Calu3 (cell line): ENCODE results near the gene OR1J2. TPM values are rescaled to one million over a fixed set of nuclear protein-coding genes. Genes with fewer than 3 reads are reported as not detected.

ENCODE experiments used
- BruUV-seq: library from RNA; stranded (reverse); fragments of 400-500 nt; replicated peaks from 2 replicates; lab custom pipeline; 2021; lab: Mats Ljungman, UMichigan
- CTCF ChIA-PET: fragments of 300-600 bp; sonication (Branson Sonifier 250); formaldehyde crosslinking; loops from one replicate; lab custom pipeline; 2022; ENCODE audit warnings: antibody characterized with exemption; lab: Charles Lee
- DNase-seq: peaks from one replicate; pipeline ENCODE4 v3.0.0; 2022
- H3K27ac Mint-ChIP-seq: one replicate; pipeline ENCODE4 v1.8.0; 2022; ENCODE audit warnings: mixed read lengths; ENCODE audit not compliant: unreplicated experiment
- H3K27me3 Mint-ChIP-seq: one replicate; pipeline ENCODE4 v1.8.0; 2022; ENCODE audit warnings: mixed read lengths; ENCODE audit not compliant: unreplicated experiment
- H3K36me3 Mint-ChIP-seq: one replicate; pipeline ENCODE4 v1.8.0; 2022; ENCODE audit warnings: mild to moderate bottlenecking, moderate library complexity, mixed read lengths; ENCODE audit not compliant: insufficient read depth, unreplicated experiment
- H3K4me1 Mint-ChIP-seq: one replicate; pipeline ENCODE4 v1.8.0; 2022; ENCODE audit warnings: mild to moderate bottlenecking, low read depth, mixed read lengths; ENCODE audit not compliant: unreplicated experiment
- H3K4me3 Mint-ChIP-seq: one replicate; pipeline ENCODE4 v1.8.0; 2022; ENCODE audit warnings: mild to moderate bottlenecking, low read depth, moderate library complexity, mixed read lengths; ENCODE audit not compliant: unreplicated experiment
- H3K9me3 Mint-ChIP-seq: one replicate; pipeline ENCODE4 v1.8.0; 2022; ENCODE audit warnings: low read depth, mixed read lengths; ENCODE audit not compliant: unreplicated experiment
- intact Hi-C: fragments of 100-400 bp; cut with micrococcal nuclease; formaldehyde crosslinking; loops from one replicate; pipeline ENCODE4 v1.10.0; 2022; ENCODE audit not compliant: unreplicated experiment
- total RNA-seq: library from RNA; stranded (reverse); gene quantifications from 2 replicates; pipeline ENCODE4 v1.2.3, GENCODE V29; 2022
- TF ChIP-seq, protein P1 (sequence below): fragments of 200-600 bp; IDR thresholded peaks from one replicate; pipeline ENCODE4 v1.8.0; 2022; ENCODE audit warnings: antibody characterized with exemption; ENCODE audit not compliant: unreplicated experiment

OR1J2 gene
- total RNA-seq, 1 experiment from 2014 or later: not detected

DNA sequence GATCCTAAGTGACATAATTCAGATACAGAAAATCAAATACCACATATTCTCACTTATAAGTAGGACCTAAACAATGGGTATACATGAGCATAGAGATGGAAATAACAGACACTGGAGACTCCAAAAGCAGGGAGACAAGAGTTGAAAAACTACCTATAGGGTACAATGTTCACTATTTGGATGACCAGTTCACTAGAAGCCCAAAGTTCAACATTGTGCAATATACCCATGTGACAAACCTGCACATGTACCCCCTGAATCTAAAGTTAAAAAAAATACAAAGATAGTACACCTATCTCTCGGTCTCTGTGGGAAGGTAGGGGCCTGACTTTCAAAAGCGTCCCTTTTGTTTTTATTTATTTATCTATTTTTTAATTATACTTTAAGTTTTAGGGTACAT, 28.2 kb downstream of the OR1J2 start:
- no peak overlapping the region for H3K4me3 Mint-ChIP-seq
- no peaks in the 10 kb centered on the region for H3K36me3 Mint-ChIP-seq
- DNase-seq: no peak
- CTCF ChIA-PET: interaction anchor here (0.8 kb wide), 1 partner anchor 183 kb away, joined by 9 read pairs; no protein-coding TSS in a partner anchor
- BruUV-seq: no TSS peak
- TF ChIP-seq, protein P1, sequence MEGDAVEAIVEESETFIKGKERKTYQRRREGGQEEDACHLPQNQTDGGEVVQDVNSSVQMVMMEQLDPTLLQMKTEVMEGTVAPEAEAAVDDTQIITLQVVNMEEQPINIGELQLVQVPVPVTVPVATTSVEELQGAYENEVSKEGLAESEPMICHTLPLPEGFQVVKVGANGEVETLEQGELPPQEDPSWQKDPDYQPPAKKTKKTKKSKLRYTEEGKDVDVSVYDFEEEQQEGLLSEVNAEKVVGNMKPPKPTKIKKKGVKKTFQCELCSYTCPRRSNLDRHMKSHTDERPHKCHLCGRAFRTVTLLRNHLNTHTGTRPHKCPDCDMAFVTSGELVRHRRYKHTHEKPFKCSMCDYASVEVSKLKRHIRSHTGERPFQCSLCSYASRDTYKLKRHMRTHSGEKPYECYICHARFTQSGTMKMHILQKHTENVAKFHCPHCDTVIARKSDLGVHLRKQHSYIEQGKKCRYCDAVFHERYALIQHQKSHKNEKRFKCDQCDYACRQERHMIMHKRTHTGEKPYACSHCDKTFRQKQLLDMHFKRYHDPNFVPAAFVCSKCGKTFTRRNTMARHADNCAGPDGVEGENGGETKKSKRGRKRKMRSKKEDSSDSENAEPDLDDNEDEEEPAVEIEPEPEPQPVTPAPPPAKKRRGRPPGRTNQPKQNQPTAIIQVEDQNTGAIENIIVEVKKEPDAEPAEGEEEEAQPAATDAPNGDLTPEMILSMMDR: no peak
- peaks cover 44% of the 10 kb centered on the region for H3K27me3 Mint-ChIP-seq
- H3K27ac Mint-ChIP-seq: no peak overlapping the region
- no peaks in the 10 kb centered on the region for H3K4me1 Mint-ChIP-seq
- no peaks in the 10 kb centered on the region for H3K9me3 Mint-ChIP-seq
- intact Hi-C loops: no loop called here

DNA sequence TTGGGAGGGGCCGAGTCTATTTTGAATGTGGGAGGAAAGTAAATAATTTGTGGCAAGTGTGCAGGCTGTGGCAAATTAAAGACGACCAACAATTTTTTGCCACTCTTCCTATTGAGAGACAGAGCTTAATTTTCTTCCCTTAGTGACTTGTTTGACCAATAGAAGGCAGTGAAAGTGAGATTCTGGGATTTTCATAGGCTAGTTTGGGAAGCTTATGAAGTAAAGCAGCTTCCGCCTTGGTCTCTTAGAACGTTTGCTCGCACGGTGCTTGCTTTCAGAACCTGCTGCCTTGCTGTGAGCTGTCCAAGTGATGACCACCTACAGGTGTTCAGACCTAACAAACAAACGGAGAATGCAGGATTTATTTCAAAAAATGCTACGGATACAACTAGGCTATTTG, 35.6 kb downstream of the OR1J2 start:
- H3K36me3 Mint-ChIP-seq: no peaks in the 10 kb centered on the region
- H3K27me3 Mint-ChIP-seq: peaks cover 27% of the 10 kb centered on the region
- intact Hi-C loops: no loop called here
- TF ChIP-seq, protein P1: no peak
- CTCF ChIA-PET: no interaction called here
- no peak for DNase-seq
- no peaks in the 10 kb centered on the region for H3K4me1 Mint-ChIP-seq
- H3K27ac Mint-ChIP-seq: no peak overlapping the region
- no peak overlapping the region for H3K4me3 Mint-ChIP-seq
- BruUV-seq: no TSS peak
- no peaks in the 10 kb centered on the region for H3K9me3 Mint-ChIP-seq

DNA sequence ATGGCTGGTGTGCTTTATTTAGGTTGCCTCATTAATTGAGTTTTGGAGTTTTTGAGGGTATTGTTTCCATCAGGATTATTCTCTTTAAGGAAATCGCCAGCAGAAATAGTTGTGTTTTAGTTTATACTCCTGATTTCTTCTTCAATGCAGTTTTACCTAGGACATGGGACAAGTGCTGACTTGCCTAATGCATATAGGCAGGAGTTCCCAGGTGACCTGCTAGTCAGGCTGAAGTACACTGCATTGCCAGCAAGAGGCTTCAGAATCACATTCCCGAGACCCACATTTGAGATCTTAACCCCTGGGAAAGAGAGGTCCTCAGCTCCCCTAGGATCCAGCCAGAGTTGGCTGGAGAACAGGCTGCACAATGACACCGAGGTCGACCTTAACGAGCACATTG, 40.8 kb downstream of the OR1J2 start:
- no peak overlapping the region for H3K4me3 Mint-ChIP-seq
- CTCF ChIA-PET: interaction anchor here (0.7 kb wide), 1 partner anchor 22 kb away, joined by 3 read pairs; no protein-coding TSS in a partner anchor
- no peak for DNase-seq
- H3K4me1 Mint-ChIP-seq: no peaks in the 10 kb centered on the region
- no TSS peak for BruUV-seq
- TF ChIP-seq, protein P1: no peak
- H3K36me3 Mint-ChIP-seq: no peaks in the 10 kb centered on the region
- no peaks in the 10 kb centered on the region for H3K9me3 Mint-ChIP-seq
- H3K27me3 Mint-ChIP-seq: peaks cover 60% of the 10 kb centered on the region
- H3K27ac Mint-ChIP-seq: no peak overlapping the region
- intact Hi-C loops: no loop called here

DNA sequence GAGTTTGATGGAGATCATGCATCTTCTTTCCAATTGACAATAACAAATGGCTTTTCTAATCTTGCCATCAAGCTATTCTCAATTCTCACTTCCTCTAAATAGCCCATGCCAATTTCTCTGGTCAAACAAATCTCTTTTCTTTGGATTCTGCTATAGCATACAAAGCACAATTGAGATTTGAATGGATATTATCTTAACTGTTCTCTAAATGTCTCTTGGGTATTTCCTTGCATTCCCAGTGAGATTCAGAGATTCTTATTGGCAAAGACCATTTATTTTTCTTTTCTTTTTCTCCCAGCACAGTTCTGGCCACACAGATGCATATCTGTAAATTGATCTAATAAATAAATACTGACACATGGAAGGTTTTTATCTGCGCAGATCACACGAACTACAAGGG, 42.2 kb downstream of the OR1J2 start, which contains the start of gene OR1N2:
TSS of gene OR1N2 (plus strand) at position 301 of the 400 bp plus-strand sequence. CDS start 100 bp downstream, outside the sequence.
- H3K4me1 Mint-ChIP-seq: no peaks in the 10 kb centered on the region
- TF ChIP-seq, protein P1: no peak
- no peaks in the 10 kb centered on the region for H3K9me3 Mint-ChIP-seq
- CTCF ChIA-PET: no interaction called here
- no peak within 1 kb of the TSS for H3K4me3 Mint-ChIP-seq
- BruUV-seq: no TSS peak
- no peak within 1 kb of the TSS for H3K27ac Mint-ChIP-seq
- intact Hi-C loops: no loop called here
- H3K36me3 Mint-ChIP-seq: no peaks in the 10 kb centered on the region
- DNase-seq: no peak
- peaks cover 60% of the 10 kb centered on the region for H3K27me3 Mint-ChIP-seq

Other genes with a start within 250 kb of the OR1J2 start
- 13.1 and 14.1 TPM in 2 replicates for gene RBM18, start 246.0 kb upstream of the OR1J2 start, total RNA-seq
- gene MRRF, start 245.9 kb upstream of the OR1J2 start, total RNA-seq: 45.7 and 47.1 TPM in 2 replicates
- gene PTGS1, start 139.8 kb upstream of the OR1J2 start, total RNA-seq: 0.66 and 0.71 TPM in 2 replicates
- not detected in 2 replicates for gene OR1J1, start 32.9 kb upstream of the OR1J2 start, total RNA-seq
- gene OR1J4, start 8.3 kb downstream of the OR1J2 start, total RNA-seq: not detected in 2 replicates
- not detected in 2 replicates for gene OR1N1, start 16.5 kb downstream of the OR1J2 start, total RNA-seq
- not detected in 2 replicates for gene OR1N2, start 42.3 kb downstream of the OR1J2 start, total RNA-seq
- not detected in 2 replicates for gene OR1L8, start 72.6 kb downstream of the OR1J2 start, total RNA-seq
- not detected in 2 replicates for gene OR1Q1, start 103.9 kb downstream of the OR1J2 start, total RNA-seq
- gene OR1B1, start 146.8 kb downstream of the OR1J2 start, total RNA-seq: not detected in 2 replicates
- gene OR1L1, start 150.9 kb downstream of the OR1J2 start, total RNA-seq: not detected in 2 replicates
- not detected in 2 replicates for gene OR1L3, start 164.3 kb downstream of the OR1J2 start, total RNA-seq
- not detected in 2 replicates for gene OR1L4, start 213.2 kb downstream of the OR1J2 start, total RNA-seq
- gene OR1L6, start 231.5 kb downstream of the OR1J2 start, total RNA-seq: not detected in 2 replicates